ENCODE measurements around the gene UROS. TPM values are rescaled to one million over a fixed set of nuclear protein-coding genes. Genes with fewer than 3 reads are reported as not detected.

The UROS gene
- total and polyA plus RNA-seq, 10 of the 15 experiments (the other 5 are each of a cell fraction or from before 2014, with no cell fraction given), result 4.3 to 112 (median 64.5) TPM

DNA sequence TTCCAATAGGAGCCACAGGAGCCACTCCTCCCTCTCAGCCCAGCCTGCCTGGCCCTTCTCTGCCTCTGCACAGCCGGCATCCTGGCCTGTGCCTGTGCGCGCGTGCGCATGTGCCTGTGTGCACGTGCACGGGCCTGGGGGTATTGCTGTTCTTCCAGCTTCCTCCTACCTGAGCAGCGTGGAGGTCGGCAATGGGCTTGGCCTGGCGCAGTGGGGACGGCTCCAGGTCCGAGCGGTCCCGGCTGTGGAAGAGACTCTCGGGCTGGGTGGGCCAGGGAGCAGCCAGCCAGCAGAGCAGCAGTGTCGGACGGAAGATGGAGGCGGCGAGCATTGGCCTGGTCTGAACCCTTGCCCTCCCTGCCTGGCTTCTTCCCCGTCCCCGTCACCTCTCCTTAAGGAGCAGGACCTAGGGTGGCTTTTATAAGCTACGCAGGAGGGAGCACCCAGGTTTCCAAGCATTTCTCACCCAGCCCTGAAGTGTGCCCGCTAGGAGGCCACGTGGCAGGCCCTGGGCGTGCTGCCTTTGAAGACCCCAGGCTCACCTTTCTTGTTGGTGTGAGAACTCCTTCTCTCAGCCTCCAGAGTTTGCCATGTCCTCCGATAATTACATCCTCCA, 47.5 kb downstream of the UROS start, which contains the start of gene MMP21 (continued):
- TF ChIP-seq, protein P1, sequence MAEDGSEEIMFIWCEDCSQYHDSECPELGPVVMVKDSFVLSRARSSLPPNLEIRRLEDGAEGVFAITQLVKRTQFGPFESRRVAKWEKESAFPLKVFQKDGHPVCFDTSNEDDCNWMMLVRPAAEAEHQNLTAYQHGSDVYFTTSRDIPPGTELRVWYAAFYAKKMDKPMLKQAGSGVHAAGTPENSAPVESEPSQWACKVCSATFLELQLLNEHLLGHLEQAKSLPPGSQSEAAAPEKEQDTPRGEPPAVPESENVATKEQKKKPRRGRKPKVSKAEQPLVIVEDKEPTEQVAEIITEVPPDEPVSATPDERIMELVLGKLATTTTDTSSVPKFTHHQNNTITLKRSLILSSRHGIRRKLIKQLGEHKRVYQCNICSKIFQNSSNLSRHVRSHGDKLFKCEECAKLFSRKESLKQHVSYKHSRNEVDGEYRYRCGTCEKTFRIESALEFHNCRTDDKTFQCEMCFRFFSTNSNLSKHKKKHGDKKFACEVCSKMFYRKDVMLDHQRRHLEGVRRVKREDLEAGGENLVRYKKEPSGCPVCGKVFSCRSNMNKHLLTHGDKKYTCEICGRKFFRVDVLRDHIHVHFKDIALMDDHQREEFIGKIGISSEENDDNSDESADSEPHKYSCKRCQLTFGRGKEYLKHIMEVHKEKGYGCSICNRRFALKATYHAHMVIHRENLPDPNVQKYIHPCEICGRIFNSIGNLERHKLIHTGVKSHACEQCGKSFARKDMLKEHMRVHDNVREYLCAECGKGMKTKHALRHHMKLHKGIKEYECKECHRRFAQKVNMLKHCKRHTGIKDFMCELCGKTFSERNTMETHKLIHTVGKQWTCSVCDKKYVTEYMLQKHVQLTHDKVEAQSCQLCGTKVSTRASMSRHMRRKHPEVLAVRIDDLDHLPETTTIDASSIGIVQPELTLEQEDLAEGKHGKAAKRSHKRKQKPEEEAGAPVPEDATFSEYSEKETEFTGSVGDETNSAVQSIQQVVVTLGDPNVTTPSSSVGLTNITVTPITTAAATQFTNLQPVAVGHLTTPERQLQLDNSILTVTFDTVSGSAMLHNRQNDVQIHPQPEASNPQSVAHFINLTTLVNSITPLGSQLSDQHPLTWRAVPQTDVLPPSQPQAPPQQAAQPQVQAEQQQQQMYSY (CRISPR knock-in tag; IDR thresholded peaks at IDR 0.05), result no peak
- no peak for TF ChIP-seq RUNX3 (IDR thresholded peaks at IDR 0.05; ENCODE audit: low read length)

DNA sequence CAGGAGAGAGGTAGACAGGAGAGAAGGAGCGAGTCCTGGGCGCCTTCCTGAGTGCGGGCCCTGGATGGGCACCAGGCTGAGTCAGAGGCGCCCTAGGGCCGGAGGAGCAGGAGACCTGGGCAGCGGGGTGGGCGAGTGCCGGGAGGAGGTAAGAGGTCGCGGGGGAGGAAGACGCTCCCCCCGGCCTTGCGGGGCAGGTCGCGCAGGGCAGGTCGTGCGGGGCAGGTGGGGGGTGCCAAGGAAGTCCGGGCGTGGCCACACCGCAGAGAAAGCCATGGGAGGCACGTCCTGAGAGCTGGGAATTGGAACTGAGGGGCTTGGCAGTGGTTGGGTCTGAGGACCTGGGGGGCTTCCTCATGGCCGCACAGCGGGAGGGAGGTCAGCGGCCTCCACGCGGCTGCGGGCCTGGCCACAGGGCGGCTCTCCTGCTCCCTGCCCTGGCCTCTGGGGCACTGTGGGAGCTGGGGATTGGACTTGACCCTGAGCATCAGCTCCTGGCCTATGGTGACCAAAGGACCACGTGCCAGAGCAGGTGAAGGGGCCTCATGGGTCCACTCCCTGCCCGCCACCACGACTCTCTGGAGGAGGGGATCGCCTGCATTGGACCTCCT, 48.4 kb downstream of the UROS start:
- Histone ChIP-seq H3K27me3 (replicated peaks in 1 of 2; ENCODE audit: control insufficient read depth in 2 of 2, insufficient read depth in 2 of 2, low read length in 1 of 2) (no peaks in the 10 kb centered on the region), H3K9me3 (replicated peaks; ENCODE audit: control insufficient read depth, insufficient read depth, low read length) (no peaks in the 10 kb centered on the region), H3K4me3 (no peak overlapping the region), H3K36me3 (ENCODE audit: control insufficient read depth in 2 of 2, insufficient read depth in 2 of 2, low read length in 1 of 2) (no peaks in the 10 kb centered on the region), H4K20me1 (ENCODE audit: control insufficient read depth, insufficient read depth) (no peaks in the 10 kb centered on the region), H3K4me1 (ENCODE audit: control insufficient read depth, insufficient read depth, low read length) (no peaks in the 10 kb centered on the region), H2AFZ (ENCODE audit: control insufficient read depth, low read depth, low read length) (no peak overlapping the region), H3K9ac (ENCODE audit: control insufficient read depth, insufficient read depth, low read length) (no peak overlapping the region), H3K27ac (ENCODE audit: control insufficient read depth, insufficient read depth) (no peak overlapping the region), H3K79me2 (ENCODE audit: control insufficient read depth, insufficient read depth, low read length) (no peaks in the 10 kb centered on the region), H3K4me2 (ENCODE audit: control insufficient read depth, insufficient read depth) (no peak overlapping the region)
- WGBS (ENCODE audit: insufficient coverage, insufficient replicate concordance, low lambda C conversion rate, missing lambda C conversion rate), result 82% methylated on average over 28 of the region's 32 CpGs
- intact Hi-C loops (cut with micrococcal nuclease; ENCODE audit: unreplicated experiment) (no loop called here), in situ Hi-C loops (cut with MboI) (no loop called here)
- SMC1A ChIA-PET (ENCODE audit: uncharacterized antibody, unreplicated experiment), result no interaction called here
- BruUV-seq (replicated peaks), result no TSS peak
- no peak for FAIRE-seq
- POLR2A ChIA-PET, result no interaction called here
- CTCF ChIA-PET, result no interaction called here
- TF ChIP-seq ZNF384 (IDR thresholded peaks at IDR 0.05; ENCODE audit: borderline replicate concordance, low read depth, low read length), result no peak
- TF ChIP-seq CREB1 (IDR thresholded peaks at IDR 0.05; ENCODE audit: low read depth), result no peak
- DNase-seq (ENCODE audit: low read depth, low spot score), result no peak
- RAD21 ChIA-PET (ENCODE audit: unreplicated experiment), result no interaction called here
- ATAC-seq, result no peak

All from GM12878 (cell line).